ENCODE measurements around the gene RBBP9.

- TF ChIP-seq EZH2 (IDR thresholded peaks at IDR 0.05; ENCODE audit: insufficient read depth, poor library complexity, severe bottlenecking): no peak
- no peak for TF ChIP-seq EZH2phosphoT487 (IDR thresholded peaks at IDR 0.05; ENCODE audit: insufficient read depth, low read depth)
Observed at GRCh38 chr20:18527339-18527738, 30.3 kb upstream of the RBBP9 start.
